ENCODE data around the gene COG1. TPM values are rescaled to one million over a fixed set of nuclear protein-coding genes. Genes with fewer than 3 reads are reported as not detected.

Gene COG1
- total RNA-seq, 1 donor: 28.1 TPM

DNA sequence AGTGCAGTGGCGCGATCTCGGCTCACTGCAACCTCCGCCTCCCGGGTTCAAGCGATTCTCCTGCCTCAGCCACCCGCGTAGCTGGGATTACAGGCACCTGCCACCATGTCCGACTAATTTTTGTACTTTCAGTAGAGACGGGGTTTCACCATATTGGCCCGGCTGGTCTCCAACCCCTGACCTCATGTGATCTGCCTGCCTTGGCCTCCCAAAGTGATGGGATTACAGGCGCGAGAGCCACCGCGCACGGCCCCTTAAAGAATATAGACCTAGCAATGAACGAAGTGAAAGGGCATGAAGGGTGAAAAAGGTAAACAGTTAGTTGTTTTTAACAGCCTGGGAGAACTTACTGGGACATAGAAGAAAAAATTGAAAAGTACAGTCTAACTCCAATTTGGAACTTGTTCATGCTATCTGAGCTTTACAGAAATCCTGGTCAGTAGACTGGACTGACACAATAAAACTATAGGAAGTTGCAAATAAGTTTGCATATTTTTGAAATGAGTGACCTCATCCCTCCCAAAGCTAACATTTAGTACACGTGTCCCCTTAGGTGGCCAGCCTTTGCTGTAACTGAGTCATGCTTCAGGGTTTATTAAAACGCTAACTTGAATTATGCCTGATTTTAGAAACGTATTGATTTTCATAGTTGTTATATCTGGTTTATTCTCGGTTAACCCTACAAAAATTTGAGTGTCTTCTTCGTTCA lies 1.8 kb downstream of the COG1 start:
- no peak for TF ChIP-seq CTCF (IDR thresholded peaks at IDR 0.05; ENCODE audit: insufficient read depth, low read length)
- peak; percentile 32 for DNase-seq (ENCODE audit: low read depth)
- H3K4me3 ChIP-seq (ENCODE audit: low read depth, low read length): no peak overlapping the region

GRCh38 chr17:73196500-73196899 lies 3.6 kb downstream of the COG1 start:
- TF ChIP-seq CTCF (IDR thresholded peaks at IDR 0.05; ENCODE audit: insufficient read depth, low read length): peak; percentile 25
- H3K4me3 ChIP-seq (ENCODE audit: low read depth, low read length): no peak overlapping the region
- peak; percentile 17 for DNase-seq (ENCODE audit: low read depth)

DNA sequence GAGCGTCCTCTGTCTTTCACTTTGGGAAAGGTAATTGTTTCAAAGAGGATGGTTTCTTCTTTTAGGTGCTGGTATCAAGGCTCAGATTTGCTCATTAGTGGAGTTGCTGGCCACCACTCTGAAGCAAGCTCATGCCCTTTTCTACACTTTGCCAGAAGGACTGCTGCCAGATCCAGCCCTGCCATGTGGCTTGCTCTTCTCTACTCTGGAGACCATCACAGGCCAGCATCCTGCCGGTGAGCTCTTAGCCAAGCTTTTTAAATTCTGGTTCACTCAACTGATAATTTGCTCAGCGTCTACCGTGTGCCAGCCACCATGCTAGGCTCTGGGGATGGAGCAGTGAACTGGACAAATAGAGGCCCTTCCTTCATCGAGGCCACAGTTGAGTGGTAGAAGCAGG lies 4.3 kb downstream of the COG1 start:
- no peak for DNase-seq (ENCODE audit: low read depth)
- H3K4me3 ChIP-seq (ENCODE audit: low read depth, low read length): no peak overlapping the region
- TF ChIP-seq CTCF (IDR thresholded peaks at IDR 0.05; ENCODE audit: insufficient read depth, low read length): no peak

DNA sequence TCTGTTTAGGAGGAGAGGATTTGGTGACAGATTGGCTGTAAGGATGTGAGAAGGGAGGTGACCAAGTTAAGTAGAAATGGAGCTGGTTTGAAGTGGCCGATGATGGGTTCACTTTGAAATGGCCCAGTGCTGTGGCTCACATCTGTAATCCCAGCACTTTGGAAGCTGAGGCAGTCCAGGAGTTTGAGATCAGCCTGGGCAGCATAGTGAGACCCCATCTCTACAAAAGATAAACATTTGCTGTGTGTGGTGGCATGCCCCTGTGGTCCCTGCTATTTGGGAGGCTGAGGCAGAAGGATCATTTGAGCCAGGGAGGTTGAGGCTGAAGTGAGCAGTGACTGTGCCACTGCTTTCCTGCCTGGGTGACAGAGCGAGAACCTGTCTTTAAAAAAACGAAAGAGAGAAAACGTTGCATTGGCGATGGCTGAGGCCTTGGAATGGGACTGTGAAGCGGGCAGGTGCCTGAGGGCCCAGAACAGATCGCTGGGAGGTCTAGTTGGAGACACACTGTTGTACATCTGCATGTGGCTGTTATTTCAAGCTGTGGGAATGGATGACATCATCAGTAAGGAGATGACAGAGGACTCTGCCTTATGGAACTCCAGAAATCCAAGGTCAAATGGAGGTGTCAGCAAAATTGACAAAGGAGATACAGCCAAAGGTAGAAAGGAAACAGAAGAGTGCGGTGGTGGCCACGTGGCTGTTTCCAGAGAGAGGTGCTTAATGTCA lies 5.5 kb downstream of the COG1 start:
- no peak for DNase-seq (ENCODE audit: low read depth)
- TF ChIP-seq CTCF (IDR thresholded peaks at IDR 0.05; ENCODE audit: insufficient read depth, low read length): no peak
- H3K4me3 ChIP-seq (ENCODE audit: low read depth, low read length): no peak overlapping the region

GRCh38 chr17:73198930-73199260 lies 6.0 kb downstream of the COG1 start:
- TF ChIP-seq CTCF (IDR thresholded peaks at IDR 0.05; ENCODE audit: insufficient read depth, low read length): no peak
- no peak overlapping the region for H3K4me3 ChIP-seq (ENCODE audit: low read depth, low read length)
- no peak for DNase-seq (ENCODE audit: low read depth)

- H3K4me3 ChIP-seq (ENCODE audit: low read depth, low read length): no peak overlapping the region
- no peak for DNase-seq (ENCODE audit: low read depth)
- no peak for TF ChIP-seq CTCF (IDR thresholded peaks at IDR 0.05; ENCODE audit: insufficient read depth, low read length)
Observed at GRCh38 chr17:73199751-73200317, 7.0 kb downstream of the COG1 start.
